Heart right ventricle (tissue), 16 donors: ENCODE data around the gene AP4S1. TPM values are rescaled to one million over a fixed set of nuclear protein-coding genes. Genes with fewer than 3 reads are reported as not detected.
A peak's percentile ranks its signal among the peaks of the same experiment; 100 is the strongest.

Experiments
- ATAC-seq, 8 donors: fragments of 200-7000 bp; cut with Tn5 transposase; one replicate each; pipeline ENCODE4 v1.9.1; 2020; ENCODE audit warnings: mild to moderate bottlenecking in 8 of 8, moderate library complexity in 8 of 8, moderate number of reproducible peaks in 1 of 8
- DNase-seq, 2 donors: peaks; one replicate each; pipeline ENCODE4 v3.0.0-alpha.2; 2020
- H3K27ac ChIP-seq, 10 donors: fragments of 200-600 bp; sonication (generic) in 2 of 10; one replicate each; pipeline versions ENCODE4 v1.5.0 to v1.8.0; 2020 to 2022; ENCODE audit warnings: mild to moderate bottlenecking in 3 of 10
- H3K27me3 ChIP-seq, 7 donors: fragments of 200-600 bp; one replicate each; pipeline ENCODE4 v1.8.0; 2021 to 2022; ENCODE audit warnings: mild to moderate bottlenecking in 2 of 7
- H3K36me3 ChIP-seq, 9 donors: fragments of 200-600 bp; sonication (generic) in 1 of 9; one replicate each; pipeline versions ENCODE4 v1.5.0 to v1.8.0; 2020 to 2022; ENCODE audit warnings: mild to moderate bottlenecking in 2 of 9
- H3K4me1 ChIP-seq, 9 donors: fragments of 200-600 bp; sonication (generic) in 1 of 9; one replicate each; pipeline versions ENCODE4 v1.5.0 to v1.8.0; 2020 to 2022; ENCODE audit warnings: mild to moderate bottlenecking in 4 of 9
- H3K4me3 ChIP-seq, 10 donors: fragments of 200-600 bp; sonication (generic) in 2 of 10; one replicate each; pipeline versions ENCODE4 v1.5.0 to v1.8.0; 2020 to 2022; ENCODE audit warnings: mild to moderate bottlenecking in 7 of 10, moderate library complexity in 2 of 10
- H3K9me3 ChIP-seq, 11 donors: fragments of 200-600 bp in 10 of 11; sonication (generic) in 2 of 11; one replicate each; pipeline versions ENCODE4 v1.5.0 to v1.8.0; 2013 to 2022; ENCODE audit warnings: mild to moderate bottlenecking in 2 of 11, control low read depth in 1 of 11, moderate library complexity in 1 of 11
- CTCF ChIP-seq, 9 donors: fragments of 200-600 bp; sonication (generic) in 2 of 9; IDR thresholded peaks; one replicate each; pipeline versions ENCODE4 v1.5.0 to v1.8.0; 2021 to 2022; ENCODE audit warnings: antibody characterized with exemption in 9 of 9, mild to moderate bottlenecking in 5 of 9, moderate library complexity in 1 of 9
- WGBS, 2 donors: extraction: QIAGEN DNeasy Blood & Tissue Kit; methylation state at CpG; one replicate each; pipeline ENCODE4 v1.1.7; 2013; ENCODE audit warnings: inconsistent platforms in 1 of 2; 5-methylcytosine and 5-hydroxymethylcytosine counted together
- intact Hi-C, 10 donors: fragments of 100-400 bp; cut with DNase I; formaldehyde crosslinking; loops; one replicate each; pipeline versions ENCODE4 v1.11.1 to v1.14.2; 2022
- polyA plus RNA-seq, 2 donors: library from polyadenylated mRNA; stranded (reverse); fragments of 200-250 nt; gene quantifications; one replicate each; pipeline ENCODE4 v1.2.3, GENCODE V29; 2013
- total RNA-seq, 10 donors: library from RNA; stranded (reverse); fragmentation: NEBNext Ultra II Directional in 3 of 10; extraction: Animal tissue kit (Norgen Biotek cat#: 25700) in 3 of 10; gene quantifications; one replicate each; pipeline versions ENCODE4 v1.2.1 to v1.2.4, GENCODE V29; 2021 to 2023
- donor health status: Arrhythmogenic right ventricular cardiomyopathy.
- donor health status: ischemic (EF 13 %, LVEDD 7.1; RV severe dilation, severe dysfunction).
- donor health status: healthy with polysubstance abuse.
- donor health status: DM: no; HTN: yes; CAD: no.
- donor health status: DM: no; HTN: no; CAD: no.
- donor health status: ischemic (EF 25% LVEDD 6.9; RV normal size, moderate dysfunction).
- donor health status: ischemic (EF 25% LVEDD 5.7; RV mildly dilated, moderate dysfunction).
- donor health status: healthy.
- donor health status: DM: yes; HTN: yes; CAD: no.
- donor health status: Ischemic cardiomyopathy.
- donor health status: ischemic (EF 35%, LVEDD 5.7; RV mildly dilated, moderate dysfunction).
- donor health status: nonischemic (EF 11% LVEDD 7.7; RV severe dilation, severe dysfunction).
- donor health status: DM: yes; HTN: yes; CAD: no.
- donor health status: PGD.
- donor health status: ischemic (EF 29% LVEDD 5.4; RV normal size, mild dysfunction).
- donor health status: nonischemic (EF 23%, LVEDD 6.1; RV moderate dilation, normal function).

The AP4S1 gene
- total and polyA plus RNA-seq, 12 donors, result 6.2 to 9.4 (median 8.5) TPM

DNA sequence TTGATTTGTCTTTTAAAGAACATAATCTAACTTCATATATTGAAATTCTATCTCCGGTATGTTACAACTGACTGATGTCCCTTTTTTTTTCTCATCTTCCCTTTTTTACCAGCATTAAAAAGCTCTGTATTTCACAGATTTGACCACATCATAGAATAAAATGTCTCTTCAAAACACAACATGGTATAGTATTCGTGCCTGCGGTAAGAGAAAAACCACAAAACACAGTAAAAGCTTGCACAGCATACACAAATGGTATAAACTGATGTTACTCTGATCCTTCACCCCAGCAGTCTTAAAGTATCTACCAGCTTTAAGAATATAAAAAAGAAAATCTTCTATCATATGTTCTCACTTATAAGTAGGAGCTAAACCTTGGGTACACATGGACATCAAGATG lies 98.7 kb downstream of the AP4S1 start:
- ATAC-seq, result peak in 1 of 8 donors; percentile 12

GRCh38 chr14:31125231-31125630 lies 99.8 kb downstream of the AP4S1 start:
- H3K27ac ChIP-seq, result no peak overlapping the region
- H3K4me3 ChIP-seq, result no peak overlapping the region
- TF ChIP-seq CTCF (IDR thresholded peaks at IDR 0.05), result no peak
- intact Hi-C loops, result loop anchor here in 1 of 10 donors (5.0 kb wide), 1 partner anchor 177 kb away; no protein-coding TSS in a partner anchor
- H3K9me3 ChIP-seq, result no peaks in the 10 kb centered on the region
- no peaks in the 10 kb centered on the region for H3K27me3 ChIP-seq
- WGBS, 2 donors, result 78 to 88% methylated on average over 6 of the region's 6 CpGs
- peaks cover 0 to 100% (median 65%) of the 10 kb centered on the region in 9 donors for H3K36me3 ChIP-seq
- DNase-seq (no peak), ATAC-seq (no peak)
- H3K4me1 ChIP-seq, result peaks cover 0 to 10% (median 0%) of the 10 kb centered on the region in 9 donors

More for the DNA sequence above, 98.7 kb downstream of the AP4S1 start:
- intact Hi-C loops, result no loop called here
- no peak for DNase-seq
- Histone ChIP-seq H3K4me3 (no peak overlapping the region), H3K9me3 (no peaks in the 10 kb centered on the region), H3K36me3 (peaks cover 0 to 100% (median 74%) of the 10 kb centered on the region in 9 donors), H3K27ac (no peak overlapping the region), H3K27me3 (no peaks in the 10 kb centered on the region), H3K4me1 (peaks cover 0 to 10% (median 0%) of the 10 kb centered on the region in 9 donors)
- WGBS, 2 donors, result 97% methylated on average over 3 of the region's 3 CpGs
- TF ChIP-seq CTCF (IDR thresholded peaks at IDR 0.05), result no peak

GRCh38 chr14:31126680-31127079 lies 101.2 kb downstream of the AP4S1 start:
- H3K9me3 ChIP-seq, result no peaks in the 10 kb centered on the region
- peaks cover 0 to 10% (median 0%) of the 10 kb centered on the region in 9 donors for H3K4me1 ChIP-seq
- H3K36me3 ChIP-seq, result peaks cover 0 to 100% (median 60%) of the 10 kb centered on the region in 9 donors
- H3K4me3 ChIP-seq, result no peak overlapping the region
- H3K27ac ChIP-seq, result no peak overlapping the region
- WGBS, 2 donors, result 93 to 94% methylated on average over 7 of the region's 7 CpGs
- no peaks in the 10 kb centered on the region for H3K27me3 ChIP-seq
- TF ChIP-seq CTCF (IDR thresholded peaks at IDR 0.05), result no peak
- no peak for ATAC-seq
- no peak for DNase-seq
- intact Hi-C loops, result loop anchor here in 1 of 10 donors (5.0 kb wide), 1 partner anchor 176 kb away; no protein-coding TSS in a partner anchor

DNA sequence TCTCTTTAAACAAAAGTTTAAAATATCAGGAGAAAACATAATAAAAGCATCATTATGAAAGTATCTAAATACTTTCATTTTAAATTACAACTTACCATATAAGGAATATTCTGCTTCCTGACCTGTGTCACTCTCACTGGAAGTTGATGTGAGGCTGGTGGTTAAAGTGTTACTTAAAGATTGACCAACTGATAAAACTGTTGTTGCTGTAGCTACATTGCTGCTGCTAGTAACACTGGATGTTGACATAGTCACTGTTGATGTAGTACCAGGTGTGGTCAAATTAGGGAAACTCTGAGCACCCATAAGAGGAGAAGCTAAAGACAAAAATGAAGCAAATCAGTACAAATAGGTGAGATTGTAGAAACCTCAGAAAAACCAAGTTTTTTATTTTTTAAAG lies 102.2 kb downstream of the AP4S1 start:
- DNase-seq (no peak), ATAC-seq (no peak)
- no peaks in the 10 kb centered on the region for H3K9me3 ChIP-seq
- H3K36me3 ChIP-seq, result peaks cover 0 to 100% (median 61%) of the 10 kb centered on the region in 9 donors
- no peak overlapping the region for H3K4me3 ChIP-seq
- intact Hi-C loops, result loop anchor here in 1 of 10 donors (5.0 kb wide), 1 partner anchor 175 kb away; no protein-coding TSS in a partner anchor
- TF ChIP-seq CTCF (IDR thresholded peaks at IDR 0.05), result no peak
- no peak overlapping the region for H3K27ac ChIP-seq
- no peaks in the 10 kb centered on the region for H3K27me3 ChIP-seq
- H3K4me1 ChIP-seq, result peaks cover 0 to 10% (median 0%) of the 10 kb centered on the region in 9 donors
